ENCODE results near the gene CADM2. TPM values are rescaled to one million over a fixed set of nuclear protein-coding genes. Genes with fewer than 3 reads are reported as not detected.

Gene CADM2
- total RNA-seq, 1 experiment from 2014 or later = not detected

DNA sequence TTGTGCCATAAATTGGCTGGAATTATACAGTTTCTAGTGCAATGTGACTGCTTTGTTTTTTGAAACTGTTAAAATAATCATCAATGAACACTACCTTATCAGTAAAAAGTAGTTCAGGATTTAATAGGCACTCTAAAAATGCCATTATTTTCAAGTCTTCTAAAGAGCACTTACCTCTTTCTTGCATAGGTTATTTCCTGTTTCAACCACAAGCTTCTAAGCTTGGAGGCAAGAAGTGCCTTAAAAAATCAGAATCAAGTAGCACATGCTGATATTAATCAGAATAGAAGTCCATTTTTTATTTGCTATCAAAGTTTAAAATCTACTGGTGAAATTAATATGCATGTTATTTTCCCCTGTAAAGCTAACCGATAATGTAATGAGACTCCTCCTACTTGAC lies 991.6 kb downstream of the CADM2 start:
- no TSS peak for BruUV-seq (replicated peaks)
- no peaks in the 10 kb centered on the region for H3K27me3 ChIP-seq (replicated peaks; ENCODE audit: control insufficient read depth, insufficient read depth, low read length)
- no peaks in the 10 kb centered on the region for H3K4me1 ChIP-seq
- no peaks in the 10 kb centered on the region for H3K36me3 Mint-ChIP-seq (ENCODE audit: insufficient read depth, unreplicated experiment)
- intact Hi-C loops (cut with micrococcal nuclease; ENCODE audit: unreplicated experiment) = no loop called here
- no peaks in the 10 kb centered on the region for H3K27me3 Mint-ChIP-seq (ENCODE audit: insufficient read depth, unreplicated experiment)
- no peak overlapping the region for H3K4me3 ChIP-seq (ENCODE audit: low read depth, low read length)
- H3K4me3 Mint-ChIP-seq (ENCODE audit: unreplicated experiment) = no peak overlapping the region
- no peaks in the 10 kb centered on the region for H3K9me3 Mint-ChIP-seq (ENCODE audit: unreplicated experiment)
- TF ChIP-seq, protein P1, sequence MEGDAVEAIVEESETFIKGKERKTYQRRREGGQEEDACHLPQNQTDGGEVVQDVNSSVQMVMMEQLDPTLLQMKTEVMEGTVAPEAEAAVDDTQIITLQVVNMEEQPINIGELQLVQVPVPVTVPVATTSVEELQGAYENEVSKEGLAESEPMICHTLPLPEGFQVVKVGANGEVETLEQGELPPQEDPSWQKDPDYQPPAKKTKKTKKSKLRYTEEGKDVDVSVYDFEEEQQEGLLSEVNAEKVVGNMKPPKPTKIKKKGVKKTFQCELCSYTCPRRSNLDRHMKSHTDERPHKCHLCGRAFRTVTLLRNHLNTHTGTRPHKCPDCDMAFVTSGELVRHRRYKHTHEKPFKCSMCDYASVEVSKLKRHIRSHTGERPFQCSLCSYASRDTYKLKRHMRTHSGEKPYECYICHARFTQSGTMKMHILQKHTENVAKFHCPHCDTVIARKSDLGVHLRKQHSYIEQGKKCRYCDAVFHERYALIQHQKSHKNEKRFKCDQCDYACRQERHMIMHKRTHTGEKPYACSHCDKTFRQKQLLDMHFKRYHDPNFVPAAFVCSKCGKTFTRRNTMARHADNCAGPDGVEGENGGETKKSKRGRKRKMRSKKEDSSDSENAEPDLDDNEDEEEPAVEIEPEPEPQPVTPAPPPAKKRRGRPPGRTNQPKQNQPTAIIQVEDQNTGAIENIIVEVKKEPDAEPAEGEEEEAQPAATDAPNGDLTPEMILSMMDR (IDR thresholded peaks at IDR 0.05; ENCODE audit: insufficient read depth in 1 of 2, low read depth in 1 of 2, low read length in 1 of 2, severe bottlenecking in 1 of 2, unreplicated experiment in 1 of 2) = no peak
- H3K4me1 Mint-ChIP-seq (ENCODE audit: low read depth, unreplicated experiment) = no peaks in the 10 kb centered on the region
- no peaks in the 10 kb centered on the region for H3K9me3 ChIP-seq
- no peak overlapping the region for H3K27ac Mint-ChIP-seq (ENCODE audit: unreplicated experiment)
- POLR2A ChIA-PET = no interaction called here
- no peaks in the 10 kb centered on the region for H3K36me3 ChIP-seq (ENCODE audit: control insufficient read depth, insufficient read depth, low read length)
- CTCF ChIA-PET = no interaction called here
- DNase-seq = no peak

DNA sequence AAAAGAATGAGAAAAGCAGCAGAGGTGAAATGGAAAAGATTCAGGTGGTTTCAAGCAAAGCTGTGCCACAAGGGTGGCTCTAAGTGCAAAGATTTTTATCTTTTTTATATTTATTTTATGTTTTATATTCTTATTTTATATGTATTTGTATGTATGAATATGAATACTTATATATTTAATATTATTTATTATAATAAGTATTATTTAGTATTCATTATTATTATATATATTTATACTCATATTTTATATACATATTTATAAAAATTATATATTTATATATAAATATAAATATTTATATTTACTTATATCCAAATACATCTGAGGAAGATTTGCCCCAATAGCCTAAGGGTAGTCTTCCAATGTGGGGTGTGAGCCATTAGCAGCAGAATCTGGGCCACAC lies 1002.0 kb downstream of the CADM2 start:
- no peak overlapping the region for H3K4me3 Mint-ChIP-seq (ENCODE audit: unreplicated experiment)
- ChIA-PET POLR2A (no interaction called here), CTCF (no interaction called here)
- intact Hi-C loops (cut with micrococcal nuclease; ENCODE audit: unreplicated experiment) = no loop called here
- H3K9me3 Mint-ChIP-seq (ENCODE audit: unreplicated experiment) = no peaks in the 10 kb centered on the region
- no TSS peak for BruUV-seq (replicated peaks)
- no peaks in the 10 kb centered on the region for H3K4me1 Mint-ChIP-seq (ENCODE audit: low read depth, unreplicated experiment)
- H3K36me3 Mint-ChIP-seq (ENCODE audit: insufficient read depth, unreplicated experiment) = no peaks in the 10 kb centered on the region
- DNase-seq = no peak
- TF ChIP-seq, protein P1 (IDR thresholded peaks at IDR 0.05; ENCODE audit: insufficient read depth in 1 of 2, low read depth in 1 of 2, low read length in 1 of 2, severe bottlenecking in 1 of 2, unreplicated experiment in 1 of 2) = no peak
- H3K27me3 ChIP-seq (replicated peaks; ENCODE audit: control insufficient read depth, insufficient read depth, low read length) = no peaks in the 10 kb centered on the region
- H3K4me3 ChIP-seq (ENCODE audit: low read depth, low read length) = no peak overlapping the region
- H3K36me3 ChIP-seq (ENCODE audit: control insufficient read depth, insufficient read depth, low read length) = no peaks in the 10 kb centered on the region
- no peaks in the 10 kb centered on the region for H3K27me3 Mint-ChIP-seq (ENCODE audit: insufficient read depth, unreplicated experiment)
- H3K9me3 ChIP-seq = no peaks in the 10 kb centered on the region
- no peak overlapping the region for H3K27ac Mint-ChIP-seq (ENCODE audit: unreplicated experiment)
- H3K4me1 ChIP-seq = no peaks in the 10 kb centered on the region

DNA sequence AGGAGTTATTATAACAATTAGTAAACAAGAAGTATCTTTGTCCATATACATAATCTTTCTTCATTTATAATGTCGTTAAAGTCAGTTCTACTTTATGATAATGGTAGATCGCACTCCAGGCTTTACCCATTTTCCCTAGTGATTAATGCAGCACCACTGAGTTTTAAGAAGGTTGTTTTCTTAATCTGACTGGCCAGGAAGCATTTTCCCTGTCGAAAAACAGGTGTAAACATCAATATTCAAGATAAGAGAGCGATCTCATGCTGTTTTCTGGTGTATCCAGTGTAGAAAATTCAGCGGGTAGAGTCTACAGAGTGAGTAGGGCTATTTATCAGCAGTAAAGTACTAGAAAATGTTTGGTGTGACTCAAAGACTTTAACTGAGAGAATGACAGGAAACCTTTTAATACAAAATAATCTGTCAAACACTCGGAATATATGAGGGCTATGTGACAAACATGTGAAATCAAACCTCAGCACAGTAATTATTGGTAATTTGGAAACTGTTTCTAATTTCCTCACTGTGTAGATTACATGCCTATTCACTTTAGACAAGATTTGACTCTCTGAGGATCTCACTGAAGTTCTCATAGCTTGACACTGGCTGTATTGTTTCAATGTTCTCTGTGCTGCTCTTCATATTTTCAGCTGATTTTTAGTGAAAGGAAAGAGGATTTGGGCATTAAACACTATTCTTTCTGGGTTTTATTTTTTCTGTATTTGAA lies 1019.0 kb downstream of the CADM2 start:
- Mint-ChIP-seq H3K9me3 (ENCODE audit: unreplicated experiment) (no peaks in the 10 kb centered on the region), H3K36me3 (ENCODE audit: insufficient read depth, unreplicated experiment) (no peaks in the 10 kb centered on the region), H3K27ac (ENCODE audit: unreplicated experiment) (no peak overlapping the region), H3K27me3 (ENCODE audit: insufficient read depth, unreplicated experiment) (no peaks in the 10 kb centered on the region), H3K4me1 (ENCODE audit: low read depth, unreplicated experiment) (no peaks in the 10 kb centered on the region), H3K4me3 (ENCODE audit: unreplicated experiment) (no peak overlapping the region)
- ChIA-PET CTCF (no interaction called here), POLR2A (no interaction called here)
- H3K4me1 ChIP-seq = no peaks in the 10 kb centered on the region
- TF ChIP-seq, protein P1 (IDR thresholded peaks at IDR 0.05; ENCODE audit: insufficient read depth in 1 of 2, low read depth in 1 of 2, low read length in 1 of 2, severe bottlenecking in 1 of 2, unreplicated experiment in 1 of 2) = no peak
- BruUV-seq (replicated peaks) = no TSS peak
- H3K27me3 ChIP-seq (replicated peaks; ENCODE audit: control insufficient read depth, insufficient read depth, low read length) = no peaks in the 10 kb centered on the region
- intact Hi-C loops (cut with micrococcal nuclease; ENCODE audit: unreplicated experiment) = no loop called here
- H3K36me3 ChIP-seq (ENCODE audit: control insufficient read depth, insufficient read depth, low read length) = no peaks in the 10 kb centered on the region
- DNase-seq = no peak
- H3K4me3 ChIP-seq (ENCODE audit: low read depth, low read length) = no peak overlapping the region
- no peaks in the 10 kb centered on the region for H3K9me3 ChIP-seq

All from Caco-2 (cell line).